Amygdala (tissue), 56 donors: ENCODE measurements around the gene SRM.
A peak's percentile ranks its signal among the peaks of the same experiment; 100 is the strongest.
"Not testable (repeated sequence)": the region's sequence is repeated elsewhere in the genome, so short reads cannot be mapped to it uniquely, and the experiment has no call there.

ENCODE experiments used
- DNase-seq, 56 donors: peaks; one replicate each; lab custom pipeline; 2025; lab: John Stamatoyannopoulos, UW

The SRM gene

DNA sequence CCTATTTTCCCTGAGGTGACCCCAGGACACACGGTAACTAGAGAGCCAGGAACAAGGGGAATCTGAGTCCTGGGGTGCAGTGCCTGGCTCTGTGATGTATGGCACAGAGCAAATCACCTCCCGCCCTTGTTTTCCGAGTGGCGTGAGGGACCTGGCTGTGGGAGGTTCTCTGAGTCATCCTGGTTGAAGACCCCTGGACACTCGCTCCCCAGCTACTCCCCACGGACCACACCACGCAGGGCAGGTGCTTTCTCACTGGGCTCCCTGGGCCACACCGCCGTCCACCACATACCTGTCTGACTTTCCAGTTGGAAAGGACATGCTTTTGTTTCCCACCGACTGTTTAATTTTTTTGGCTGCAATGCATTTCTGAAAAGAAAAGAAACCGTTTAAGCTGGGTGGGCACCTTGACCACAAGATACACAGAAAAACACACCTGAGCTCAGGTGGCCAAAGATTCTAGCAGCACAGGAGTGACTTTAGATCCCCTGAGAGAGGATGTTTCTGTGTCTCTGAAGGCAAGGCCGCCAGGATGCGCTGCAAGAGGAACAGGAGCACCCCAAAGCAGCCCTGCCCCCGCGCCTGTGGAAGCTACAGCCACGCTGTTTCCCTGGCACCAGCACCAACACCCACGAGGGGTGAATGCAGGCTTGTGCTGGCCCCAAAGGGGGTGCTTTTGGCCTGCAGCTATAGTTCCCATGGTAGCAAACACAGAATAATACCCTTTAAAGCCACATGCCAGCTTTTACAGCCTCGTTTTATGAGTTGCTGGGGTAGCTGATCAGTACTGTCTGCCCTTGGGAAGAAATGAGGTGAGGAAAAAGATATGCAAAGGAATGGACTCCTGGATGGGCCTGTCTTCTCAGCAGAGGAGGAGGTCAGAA is 8.1 kb upstream of the SRM start:
- DNase-seq = peak in 20 of 56 donors; percentile 14 to 59 (median 32)

DNA sequence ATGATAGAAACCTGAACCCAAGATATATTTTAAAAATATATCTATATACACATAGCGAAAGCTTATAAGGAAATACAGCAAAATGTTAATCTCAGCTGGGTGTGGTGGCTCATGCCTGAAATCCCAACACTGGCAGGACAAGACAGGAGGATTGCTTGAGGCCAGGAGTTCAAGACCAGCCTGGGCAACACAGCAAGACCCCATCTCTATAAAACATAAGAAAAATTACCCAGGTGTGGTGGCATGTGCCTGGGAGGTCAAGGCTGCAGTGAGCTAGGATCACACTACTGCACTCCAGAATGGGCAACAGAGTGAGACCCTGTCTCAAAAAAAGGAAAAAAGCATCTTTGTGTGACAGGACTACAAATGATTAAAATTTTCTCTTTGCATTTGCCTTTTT is 6.0 kb upstream of the SRM start:
- no peak for DNase-seq

DNA sequence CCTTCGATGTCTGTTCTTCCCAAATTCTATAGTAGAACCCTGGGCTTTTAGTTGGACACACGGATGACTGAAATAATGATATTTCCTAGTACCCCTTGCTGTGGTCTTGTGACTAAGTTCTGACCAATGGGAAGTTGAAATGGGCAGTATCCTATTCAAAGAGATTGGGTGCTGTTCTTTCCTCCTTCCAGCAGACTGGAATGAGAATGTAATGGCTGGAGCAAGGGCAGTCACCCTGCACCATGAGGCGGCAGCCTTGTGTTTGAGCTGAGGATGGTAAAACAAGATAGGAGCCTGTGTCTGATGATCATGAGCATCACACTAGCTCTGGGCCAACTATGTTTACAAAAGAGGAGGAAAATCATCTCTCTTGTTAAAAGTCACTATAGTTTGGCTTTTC is 5.1 kb upstream of the SRM start:
- no peak for DNase-seq

DNA sequence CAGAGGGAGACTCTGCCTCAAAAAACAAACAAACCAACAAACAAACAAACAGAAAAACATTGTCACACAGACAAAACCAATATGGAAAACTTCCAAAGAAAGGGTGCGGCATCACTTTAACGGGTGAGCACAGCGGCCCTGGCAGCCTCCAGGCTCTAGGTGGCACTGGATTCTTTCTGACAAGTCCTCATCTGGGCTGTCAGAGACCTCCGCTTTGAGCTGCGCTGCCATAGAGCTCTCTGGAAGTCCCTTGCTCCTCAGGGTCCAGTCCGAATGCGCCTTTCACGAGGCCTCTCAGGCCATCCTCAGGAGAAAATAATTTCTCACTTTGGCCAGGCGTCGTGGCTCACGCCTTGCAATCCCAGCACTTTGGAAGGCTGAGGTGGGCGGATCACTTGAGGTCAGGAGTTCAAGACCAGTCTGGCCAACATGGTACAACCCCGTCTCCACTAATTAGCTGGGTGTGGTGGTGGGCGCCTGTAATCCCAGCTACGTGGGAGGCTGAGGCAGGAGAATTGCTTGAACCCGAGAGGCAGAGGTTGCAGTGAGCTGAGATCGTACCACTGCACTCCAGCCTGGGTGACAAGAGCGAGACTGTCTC is 4.2 kb upstream of the SRM start:
- DNase-seq = peak in 1 of 56 donors; percentile 12

DNA sequence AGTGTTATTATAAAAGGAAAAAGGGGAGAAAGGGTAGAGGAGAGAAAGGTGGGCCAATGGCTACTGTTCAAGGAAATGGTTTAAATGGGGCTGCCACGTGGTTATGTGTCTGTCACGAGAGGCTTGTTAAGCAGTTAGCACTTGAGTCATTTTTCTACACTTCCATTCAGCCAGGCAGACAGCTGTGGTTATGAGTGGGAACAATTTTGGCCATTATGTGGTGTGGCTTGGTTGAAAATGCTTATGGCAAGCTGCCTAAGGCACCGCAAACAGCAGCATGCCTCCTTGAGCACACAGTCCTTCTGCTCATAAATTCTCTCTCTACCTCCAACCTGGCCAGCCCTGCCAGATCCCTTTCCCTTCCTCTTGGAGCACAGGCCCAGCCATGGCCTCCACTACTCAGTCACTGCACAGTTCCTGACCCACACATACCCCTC is 3.2 kb upstream of the SRM start:
- peak in 2 of 56 donors; percentile 28 to 36 for DNase-seq

DNA sequence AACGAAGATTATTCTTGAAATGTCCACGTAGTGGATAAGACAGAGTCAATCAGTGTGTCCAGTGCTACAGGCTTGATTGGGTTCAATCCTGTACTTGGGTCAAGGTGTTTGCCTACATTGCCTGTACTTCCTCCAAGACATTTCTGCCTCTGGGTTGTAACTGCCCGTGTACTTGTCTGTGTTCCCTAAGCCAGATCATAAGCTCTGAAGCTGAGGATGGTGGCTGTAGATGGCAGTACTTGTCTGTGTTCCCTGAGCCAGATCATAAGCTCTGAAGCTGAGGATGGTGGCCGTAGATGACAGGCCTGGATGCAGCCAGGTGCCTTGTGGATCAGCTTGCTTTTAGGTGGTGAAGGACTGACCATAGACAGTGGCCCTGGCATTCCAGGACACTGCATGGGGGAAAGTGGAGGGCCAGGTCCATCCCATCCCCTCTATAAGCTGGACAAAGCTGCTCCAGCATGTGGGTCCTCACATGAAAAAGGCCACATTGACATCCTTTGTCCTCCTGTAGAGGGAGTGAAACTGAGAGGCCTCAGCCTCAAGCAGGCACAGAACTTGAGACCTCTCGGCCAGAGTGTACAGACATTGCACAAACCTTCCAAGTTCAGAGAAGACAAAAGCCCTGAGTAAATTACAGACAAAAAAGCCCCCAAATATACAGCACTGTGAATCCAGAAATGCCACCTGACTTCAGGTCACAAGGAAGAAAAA is 2.0 kb upstream of the SRM start:
- no peak for DNase-seq

DNA sequence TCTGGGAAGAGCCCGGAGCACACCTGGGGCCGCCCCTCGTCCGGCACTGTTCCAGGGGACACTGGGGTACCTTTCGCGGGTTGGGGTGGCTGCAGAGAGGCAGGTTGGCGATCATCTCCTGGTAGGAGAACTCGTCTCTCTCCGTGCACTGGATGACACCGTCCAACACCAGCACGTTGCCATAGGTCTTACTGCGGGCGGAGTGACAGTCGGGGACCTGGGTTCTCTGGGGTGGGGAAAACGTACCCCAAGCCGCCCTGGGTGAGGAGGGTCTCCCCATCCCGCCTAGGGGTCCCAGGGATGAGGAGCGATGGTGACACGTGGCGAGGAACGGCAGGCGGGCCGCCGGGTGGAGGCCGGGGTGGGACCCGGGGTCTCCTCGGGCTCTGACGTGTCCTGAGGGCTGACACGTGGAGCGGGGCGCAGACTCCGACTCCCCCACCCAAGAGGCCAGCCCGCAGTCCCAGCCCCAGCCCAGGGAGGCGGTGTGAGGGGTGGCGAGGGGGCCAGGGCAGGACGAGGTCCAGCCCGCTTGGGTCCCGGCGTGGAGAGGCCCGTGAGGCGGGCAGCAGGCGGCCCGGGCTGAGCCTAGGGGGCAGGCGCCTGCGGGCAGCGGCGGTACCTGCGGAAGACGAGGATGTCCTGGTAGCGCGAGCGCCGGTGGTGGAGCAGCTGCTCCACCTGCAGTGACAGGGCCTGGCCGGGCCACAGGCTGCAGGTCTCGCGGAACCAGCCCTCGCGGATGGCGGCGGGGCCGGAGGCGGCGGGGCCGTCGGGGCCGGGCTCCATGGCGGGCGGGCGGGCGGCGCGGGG is 457 bp downstream of the SRM start:
- DNase-seq = no peak

DNA sequence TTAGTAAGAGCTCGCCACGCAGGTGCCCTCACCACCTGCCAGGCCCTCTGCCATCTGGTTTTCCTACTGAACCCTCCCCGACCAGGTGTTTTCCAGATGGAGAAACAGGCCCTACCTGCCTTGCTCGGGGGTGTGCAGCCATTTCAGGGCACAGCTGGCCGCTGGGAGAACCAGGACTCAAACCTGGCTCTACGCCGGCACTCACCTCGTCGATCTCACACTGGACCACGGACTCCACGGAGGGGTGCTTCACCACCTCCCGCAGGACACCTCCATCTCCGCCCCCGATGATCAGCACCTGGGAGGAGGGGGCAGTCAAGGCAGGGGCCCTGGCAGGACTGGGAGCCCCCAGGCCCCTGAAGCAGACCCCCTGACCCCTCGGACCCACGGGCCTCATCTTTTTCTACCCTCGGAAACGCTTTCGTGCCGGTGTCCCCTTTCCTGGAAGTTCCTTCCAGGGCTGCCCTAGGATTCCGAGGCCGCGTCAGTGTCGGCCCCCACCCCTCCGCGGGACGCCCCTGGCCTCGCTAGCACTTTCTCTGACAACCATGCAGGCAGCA is 1.1 kb downstream of the SRM start:
- DNase-seq = no peak

DNA sequence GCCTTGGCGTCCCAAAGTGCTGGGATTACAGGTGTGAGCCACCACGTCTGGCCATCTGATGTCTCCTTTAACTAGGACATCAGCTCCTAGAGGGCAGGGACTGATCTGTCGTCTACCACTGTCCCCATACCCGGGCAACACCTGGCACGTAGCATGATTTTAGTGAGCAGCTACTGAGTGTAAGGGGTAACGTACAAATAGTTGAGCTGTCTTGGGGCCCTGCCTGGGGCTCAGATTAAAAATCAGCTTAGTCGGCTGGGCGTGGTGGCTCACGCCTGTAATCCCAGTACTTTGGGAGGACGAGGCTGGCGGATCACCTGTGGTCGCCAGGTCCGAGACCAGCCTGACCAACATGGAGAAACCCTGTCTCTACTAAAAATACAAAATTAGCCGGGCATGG is 1.8 kb downstream of the SRM start:
- no peak for DNase-seq

DNA sequence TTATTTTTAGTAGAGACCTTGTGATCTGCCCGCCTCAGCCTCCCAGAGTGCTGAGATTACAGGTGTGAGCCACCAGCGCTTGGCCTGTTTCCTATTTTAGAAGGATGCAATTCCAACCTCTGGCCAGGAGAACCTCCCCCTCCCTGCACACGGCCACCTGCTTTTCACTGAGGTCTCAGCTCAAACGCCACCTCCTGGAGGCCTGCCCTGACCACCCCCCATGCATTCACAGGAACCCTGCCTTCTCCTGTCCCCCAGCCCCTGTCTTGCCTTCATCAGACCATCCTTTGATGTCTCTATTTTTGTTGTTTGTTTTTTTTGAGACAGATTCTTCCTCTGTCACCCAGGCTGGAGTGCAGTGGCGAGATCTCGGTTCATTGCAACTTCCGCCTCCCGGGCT is 2.3 kb downstream of the SRM start:
- no peak for DNase-seq

DNA sequence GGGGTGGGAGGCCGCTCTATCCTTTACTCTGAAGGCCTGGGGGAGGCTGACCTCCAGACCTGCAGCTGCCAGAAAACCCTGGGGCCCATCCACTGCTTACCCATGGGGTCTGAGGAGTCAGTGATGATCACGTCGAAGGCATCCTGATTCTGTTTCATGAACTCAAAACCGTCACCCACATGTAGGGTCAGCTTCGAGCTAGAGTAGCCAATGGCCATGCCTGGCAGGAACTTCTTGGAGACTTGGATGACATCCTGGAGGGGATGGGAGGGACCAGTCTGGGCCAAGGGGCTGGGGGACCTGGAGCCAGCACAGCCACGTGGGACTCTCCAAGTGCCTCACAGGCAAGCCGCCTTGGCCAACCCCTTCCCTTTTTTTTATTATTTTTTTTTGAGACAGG is 3.3 kb downstream of the SRM start:
- DNase-seq = no peak

DNA sequence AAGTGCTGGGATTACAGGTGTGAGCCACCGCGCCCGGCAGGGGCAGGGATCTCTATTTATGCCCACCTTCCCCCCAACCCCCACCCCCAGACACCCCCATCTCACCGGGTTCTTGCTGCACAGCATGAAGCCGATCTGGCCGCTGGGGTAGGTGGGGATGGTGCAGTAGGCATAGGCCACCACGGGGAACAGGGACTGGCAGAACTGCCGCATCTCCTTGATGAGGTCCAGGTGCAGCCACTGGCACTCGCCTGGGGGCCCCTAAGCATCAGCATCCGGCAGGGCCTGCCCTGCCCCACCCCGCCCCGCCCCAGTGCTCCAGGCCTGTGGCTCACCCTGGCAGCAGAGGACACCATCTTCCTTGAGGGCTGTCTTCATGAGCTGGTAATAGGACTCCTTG is 4.1 kb downstream of the SRM start:
- DNase-seq = no peak

DNA sequence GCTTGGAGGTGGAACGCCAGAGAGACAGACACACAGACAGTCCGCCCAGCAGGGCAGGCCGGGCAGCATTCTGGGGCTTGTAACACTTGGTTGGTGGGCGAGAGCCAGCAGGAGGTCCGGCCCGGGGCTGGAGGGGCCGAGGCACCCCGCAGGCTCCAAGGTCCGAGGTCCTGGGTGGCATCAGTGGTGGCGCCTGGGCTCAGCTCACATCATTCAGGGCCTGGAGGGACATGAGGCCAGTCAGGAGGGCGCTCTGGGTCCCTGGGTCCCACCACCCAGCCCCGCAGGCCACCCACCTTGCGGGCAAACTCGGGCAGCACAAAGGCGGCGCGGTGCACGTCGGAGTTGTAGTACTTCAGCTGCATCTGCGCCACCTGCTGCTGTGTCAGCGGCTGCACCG is 5.2 kb downstream of the SRM start:
- DNase-seq = no peak

DNA sequence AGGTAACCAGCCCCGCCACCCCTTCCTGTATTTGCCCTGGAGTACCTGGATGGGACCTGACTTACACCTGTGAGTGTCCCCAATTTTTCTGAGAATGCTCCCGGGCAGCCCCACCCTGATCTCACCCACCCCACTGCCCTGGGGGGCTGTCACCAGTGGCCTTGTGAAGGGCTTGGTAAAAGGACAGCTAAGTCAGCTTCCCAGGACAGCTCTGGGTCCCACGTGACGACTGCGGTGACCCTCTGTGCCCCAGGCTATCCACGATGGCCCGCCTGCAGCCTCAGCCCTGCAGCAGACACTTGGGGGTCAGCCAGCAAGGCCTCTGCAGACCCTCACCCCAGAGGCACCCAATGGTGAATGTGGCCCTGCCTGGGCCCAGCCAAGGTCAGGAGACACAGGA is 5.6 kb downstream of the SRM start:
- no peak for DNase-seq

DNA sequence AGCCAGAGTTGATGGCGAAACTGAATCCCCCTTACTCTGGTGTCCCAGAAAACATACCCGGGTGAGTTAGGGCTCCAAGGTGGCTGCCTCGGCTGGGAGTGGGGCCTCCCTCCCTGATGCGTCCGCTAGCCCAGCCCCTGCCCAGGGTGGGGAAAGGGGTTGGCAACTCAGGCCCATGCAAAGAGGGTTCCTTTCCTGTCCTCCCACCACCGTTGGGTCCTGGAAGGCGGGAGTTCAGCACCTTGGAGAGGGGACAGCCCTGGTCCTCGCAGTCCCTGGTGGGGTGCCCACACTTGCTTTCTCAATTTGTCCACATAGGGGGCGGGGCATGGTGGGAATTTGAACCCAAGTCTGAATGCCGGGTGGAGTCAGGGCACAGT is 6.1 kb downstream of the SRM start:
- no peak for DNase-seq

DNA sequence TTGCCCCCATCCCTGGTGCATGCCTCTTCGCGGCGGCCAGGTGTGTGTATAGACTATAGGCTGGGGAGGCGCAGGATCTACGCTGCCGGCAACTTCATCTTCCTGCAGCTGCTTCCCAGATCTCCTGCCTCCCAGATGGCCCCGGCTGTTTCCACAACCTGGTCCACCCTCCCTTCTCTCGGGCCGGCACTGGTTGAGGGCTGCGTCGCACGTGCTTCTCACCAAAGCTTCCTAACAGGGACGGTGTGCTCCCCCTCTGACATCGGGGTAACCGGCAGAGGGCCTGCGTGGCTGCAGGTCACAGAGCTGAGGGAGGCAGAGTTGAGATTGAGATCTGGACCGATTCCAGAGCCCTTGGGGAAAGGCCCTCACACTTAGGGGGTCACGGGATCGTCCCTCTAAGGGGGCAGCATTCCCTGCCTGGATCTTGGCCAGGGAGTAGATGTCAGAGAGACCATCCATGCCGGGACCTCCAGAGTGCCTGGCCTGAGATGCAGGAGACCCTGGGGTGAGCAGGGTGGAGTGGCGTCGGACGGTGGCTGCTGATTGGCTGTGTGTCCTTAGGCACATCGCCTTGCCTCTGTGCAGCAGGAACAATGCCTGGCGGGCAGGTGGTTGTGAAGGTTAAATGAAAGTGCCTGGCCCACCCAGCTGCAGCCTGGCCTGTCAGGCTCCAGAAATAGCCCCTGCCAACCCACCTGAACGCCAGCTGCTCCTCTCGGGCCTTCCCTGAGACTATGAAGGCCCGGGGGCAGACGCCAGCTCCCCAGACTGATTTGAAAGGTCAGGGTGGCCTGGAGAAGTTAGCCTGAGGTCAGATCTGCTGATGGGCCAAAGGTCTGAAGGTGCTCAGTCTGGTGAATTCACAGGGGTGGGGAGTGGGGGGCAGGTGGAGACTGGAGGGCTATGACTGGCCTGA is 6.7 kb downstream of the SRM start:
- DNase-seq = no peak

DNA sequence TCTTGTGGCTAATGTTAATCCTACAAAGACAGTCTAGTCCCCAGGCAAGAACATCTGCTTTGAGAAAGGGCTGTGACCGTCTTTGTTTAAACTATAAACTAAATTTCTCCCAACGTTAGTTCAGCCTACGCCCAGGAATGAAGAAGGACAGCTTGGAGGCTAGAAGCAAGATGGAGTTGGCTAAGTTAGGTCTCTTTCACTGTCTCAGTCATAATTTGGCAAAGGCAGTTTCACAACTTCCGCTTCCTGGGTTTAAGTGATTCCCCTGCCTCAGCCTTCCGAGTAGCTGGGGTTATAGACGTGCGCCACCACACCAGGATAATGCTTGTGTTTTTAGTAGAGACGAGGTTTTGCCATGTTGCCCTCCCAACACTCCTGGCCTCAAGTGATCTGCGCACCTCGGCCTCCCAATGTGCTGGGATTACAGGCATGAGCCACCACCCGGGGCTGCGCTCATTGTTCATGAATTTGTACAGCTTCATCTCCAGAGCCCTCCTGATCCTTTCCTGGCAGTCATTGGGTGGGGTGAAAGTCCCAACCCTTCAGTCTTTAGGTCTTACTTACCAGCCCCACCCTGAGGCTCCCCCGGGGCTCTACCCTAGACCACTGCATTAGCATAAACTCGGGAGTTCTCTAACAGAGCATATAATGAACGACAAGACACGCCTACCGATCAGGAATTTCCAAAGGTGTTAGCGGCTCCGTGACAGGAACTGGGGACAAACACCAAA is 7.9 kb downstream of the SRM start:
- no peak for DNase-seq

DNA sequence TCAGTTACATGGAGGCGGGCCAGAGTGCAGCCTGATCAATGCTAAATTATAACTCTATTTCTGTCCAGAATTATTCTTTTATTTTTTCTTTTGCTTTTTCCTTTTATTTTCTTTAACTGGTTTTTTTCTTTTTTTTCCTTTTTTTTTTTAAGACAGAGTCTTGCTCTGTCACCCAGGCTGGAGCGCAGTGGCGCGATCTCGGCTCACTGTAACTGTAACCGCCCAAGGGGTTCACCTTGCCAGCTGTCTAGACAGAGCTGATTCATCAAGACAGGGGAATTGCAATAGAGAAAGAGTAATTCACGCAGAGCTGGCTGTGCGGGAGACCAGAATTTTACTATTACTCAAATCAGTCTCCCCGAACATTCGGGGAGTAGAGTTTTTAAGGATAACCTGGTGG is 8.7 kb downstream of the SRM start:
- DNase-seq = not testable (repeated sequence)
